Tongue (tissue), 2 donors: ENCODE data around the gene STAT3. TPM values are rescaled to one million over a fixed set of nuclear protein-coding genes. Genes with fewer than 3 reads are reported as not detected.
"Not testable (repeated sequence)": the region's sequence is repeated elsewhere in the genome, so short reads cannot be mapped to it uniquely, and the experiment has no call there.

Experiments used
- DNase-seq: peaks from one replicate; pipeline ENCODE4 v3.0.0-alpha.2; 2015
- total RNA-seq: library from RNA; depleted of rRNA; stranded (reverse); fragments of >200 nt; gene quantifications from one replicate; pipeline ENCODE4 v1.2.3, GENCODE V29; 2014

STAT3 gene
- total RNA-seq, 1 donor from 2014 or later: 158 TPM

DNA sequence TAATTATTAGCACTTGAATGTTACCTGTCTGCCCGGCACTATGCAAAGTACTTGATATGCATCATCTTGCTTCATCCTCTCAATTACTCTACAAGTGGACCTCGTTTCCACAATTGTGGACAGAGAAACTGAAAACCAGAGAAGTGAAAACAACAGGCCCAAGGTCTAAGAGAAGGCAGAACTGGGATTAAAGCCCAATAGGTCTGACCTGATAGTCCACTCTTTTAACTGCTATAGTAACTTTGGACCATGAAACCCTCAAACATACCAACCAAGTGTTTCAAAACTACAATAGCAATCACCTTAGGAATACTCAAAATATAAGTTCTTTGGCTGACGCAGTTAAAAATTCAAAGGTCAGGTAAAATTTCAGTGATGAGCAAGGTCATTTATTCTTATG, 7.3 kb downstream of the STAT3 start:
- DNase-seq: no peak

DNA sequence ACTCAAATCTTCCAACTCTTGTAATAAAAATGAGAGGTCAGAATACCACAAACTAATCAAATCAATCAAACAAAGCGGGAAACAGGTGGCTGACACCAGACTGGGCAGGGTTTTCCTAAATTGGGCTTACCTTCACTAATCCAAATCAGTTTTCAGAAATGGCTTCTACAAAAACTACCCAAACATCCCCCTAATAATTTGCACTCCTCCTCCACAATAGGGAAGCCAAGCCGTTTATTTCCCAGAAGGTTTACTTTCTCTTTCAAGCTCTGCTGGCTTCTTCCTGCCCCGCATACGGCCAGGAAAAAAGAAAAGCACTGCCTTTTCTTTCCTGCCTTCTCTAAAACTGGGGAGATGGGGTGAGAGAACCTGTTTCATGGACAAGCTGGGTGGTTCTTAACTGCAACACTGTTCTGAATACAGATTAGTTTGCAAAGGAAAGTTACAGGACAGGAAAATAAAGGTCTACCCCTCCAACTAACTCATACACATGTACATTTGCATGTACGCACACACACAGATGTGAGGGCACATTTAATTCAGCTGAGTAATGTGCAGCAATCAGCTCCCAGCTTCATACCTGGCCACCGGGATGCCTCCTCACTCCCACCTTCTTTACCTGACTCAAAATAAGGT, 9.2 kb downstream of the STAT3 start:
- DNase-seq: peak; percentile 48

GRCh38 chr17:42378359-42378958, 9.8 kb downstream of the STAT3 start:
- DNase-seq: no peak

DNA sequence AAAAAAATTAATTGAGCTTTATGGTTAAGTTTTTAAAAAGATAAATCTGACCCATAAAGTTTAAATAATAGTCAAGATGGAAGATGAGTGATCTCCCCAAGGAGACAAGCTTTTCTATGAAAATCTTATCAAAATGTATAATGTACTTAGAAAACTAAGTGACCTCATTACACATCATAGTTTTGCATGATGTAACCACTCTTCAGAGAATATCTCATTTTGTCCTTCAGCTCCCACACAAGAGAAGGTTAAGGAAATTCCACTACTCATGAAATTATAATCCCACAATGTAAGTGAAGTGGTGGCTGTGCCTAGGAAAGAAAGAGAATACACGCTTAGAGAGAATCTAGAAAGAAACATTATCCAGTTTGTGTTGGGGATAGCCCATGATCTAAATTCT, 14.3 kb downstream of the STAT3 start:
- no peak for DNase-seq

GRCh38 chr17:42372142-42372541, 16.1 kb downstream of the STAT3 start:
- DNase-seq: no peak

DNA sequence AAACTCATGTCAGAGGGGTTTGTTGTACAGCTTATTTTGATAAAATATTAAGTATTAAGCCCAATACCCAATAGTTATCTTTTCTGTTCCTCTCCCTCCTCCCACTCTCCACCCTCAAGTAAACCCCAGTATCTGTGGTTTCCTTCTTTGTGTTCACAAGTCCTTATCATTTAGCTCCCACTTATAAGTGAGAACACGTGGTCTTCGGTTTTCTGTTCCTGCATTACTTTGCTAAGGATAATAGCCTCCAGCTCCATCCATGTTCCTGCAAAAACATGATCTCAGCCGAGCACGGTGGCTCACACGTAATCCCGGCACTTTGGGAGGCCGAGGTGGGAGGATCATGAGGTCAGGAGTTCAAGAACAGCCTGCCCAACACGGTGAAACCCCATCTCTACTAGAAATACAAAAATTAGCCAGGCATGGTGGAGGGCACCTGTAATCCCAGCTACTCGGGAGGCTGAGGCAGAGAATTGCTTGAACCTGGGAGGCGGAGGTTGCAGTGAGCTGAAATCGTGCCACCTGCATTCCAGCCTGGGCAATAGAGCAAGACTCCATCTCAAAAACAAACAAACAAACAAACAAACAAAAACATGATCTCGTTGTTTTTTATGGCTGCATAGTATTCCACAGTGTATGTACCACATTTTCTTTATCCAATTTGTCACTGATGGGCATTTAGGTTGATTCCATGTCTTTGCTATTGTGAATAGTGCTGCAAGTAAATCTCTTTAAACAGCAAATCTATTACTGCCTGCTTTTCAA, 19.3 kb downstream of the STAT3 start:
- not testable (repeated sequence) for DNase-seq

DNA sequence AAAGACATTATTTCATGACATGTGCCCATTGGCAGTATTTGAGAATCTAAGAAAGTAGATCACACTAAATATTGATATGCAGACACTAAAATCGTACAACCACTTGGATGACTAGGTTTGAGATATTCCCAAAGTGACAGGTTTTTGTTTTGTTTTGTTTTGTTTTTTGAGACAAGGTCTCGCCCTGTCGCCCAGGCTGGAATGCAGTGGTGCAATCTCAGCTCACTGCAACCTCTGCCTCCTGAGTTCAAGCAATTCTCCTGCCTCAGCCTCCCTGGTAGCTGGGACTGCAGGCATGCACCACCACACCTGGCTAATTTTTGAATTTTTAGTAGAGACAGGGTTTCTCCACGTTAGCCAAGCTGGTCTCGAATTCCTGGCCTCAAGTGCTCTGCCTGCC, 19.9 kb downstream of the STAT3 start:
- DNase-seq: not testable (repeated sequence)

GRCh38 chr17:42366176-42367023, 21.8 kb downstream of the STAT3 start:
- DNase-seq: not testable (repeated sequence)

- DNase-seq: no peak
Observed at GRCh38 chr17:42365136-42365535, 23.1 kb downstream of the STAT3 start.

DNA sequence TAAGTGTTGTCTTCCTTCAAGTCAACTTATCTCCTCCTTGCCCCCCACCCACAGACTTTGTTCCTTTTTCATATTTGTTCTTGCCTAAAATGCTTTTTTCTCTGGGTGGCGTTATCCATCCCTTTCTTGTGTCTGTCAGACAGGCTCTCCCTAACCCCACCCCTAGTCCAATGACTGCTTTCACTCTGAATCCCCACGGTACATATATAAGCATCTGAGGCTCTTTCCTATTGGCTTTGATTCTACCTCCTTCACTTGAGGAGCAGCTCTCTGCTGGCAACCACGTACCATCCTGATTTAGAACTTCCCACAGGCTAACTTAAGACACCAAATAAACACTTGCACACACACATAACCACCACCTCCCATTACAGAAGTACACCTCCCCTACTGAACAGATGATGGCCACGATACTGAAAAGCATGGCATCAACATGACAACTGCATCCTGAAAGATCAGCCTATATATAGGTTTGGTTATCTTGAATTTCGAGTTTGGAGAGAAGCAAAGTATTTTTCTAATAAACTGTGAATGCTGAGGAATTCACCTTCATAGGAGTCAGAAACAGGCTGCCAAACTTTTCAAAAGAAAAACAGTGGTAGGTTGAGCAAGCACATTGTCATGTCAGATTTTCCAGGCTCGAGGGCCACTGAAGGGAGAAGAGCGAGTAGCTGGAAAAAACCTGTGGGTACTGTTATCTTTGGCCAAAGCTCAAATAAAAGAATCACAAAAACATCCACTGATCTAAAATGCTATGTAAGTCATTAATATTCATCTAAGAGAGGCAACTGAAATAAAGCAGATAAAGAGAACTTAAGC, 24.3 kb downstream of the STAT3 start:
- no peak for DNase-seq

- DNase-seq: no peak
Observed at GRCh38 chr17:42363231-42363630, 25.0 kb downstream of the STAT3 start.

GRCh38 chr17:42362245-42362961, 25.8 kb downstream of the STAT3 start:
- peak; percentile 61 for DNase-seq

DNA sequence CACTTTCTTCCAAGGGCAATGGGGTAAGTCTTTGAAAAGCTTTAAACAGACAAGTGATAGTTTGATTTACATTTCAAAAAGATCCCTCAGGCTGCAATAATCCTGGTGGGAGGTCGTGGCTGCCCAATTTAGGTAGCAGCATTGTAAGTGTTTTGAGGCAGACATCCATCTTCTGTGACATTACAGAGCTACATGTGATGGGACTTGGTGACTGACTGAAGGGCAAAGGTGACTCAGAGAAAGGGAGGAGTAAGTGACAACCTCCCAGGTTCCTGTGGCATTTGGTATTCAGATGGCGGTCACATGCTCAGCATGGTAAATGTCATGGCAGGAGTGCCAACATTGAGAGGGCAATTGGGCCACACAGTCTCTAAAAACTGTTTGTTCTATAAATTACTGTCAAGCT, 26.5 kb downstream of the STAT3 start:
- DNase-seq: no peak

GRCh38 chr17:42360388-42360787, 27.9 kb downstream of the STAT3 start:
- DNase-seq: not testable (repeated sequence)

GRCh38 chr17:42359133-42359532, 29.1 kb downstream of the STAT3 start:
- DNase-seq: no peak

DNA sequence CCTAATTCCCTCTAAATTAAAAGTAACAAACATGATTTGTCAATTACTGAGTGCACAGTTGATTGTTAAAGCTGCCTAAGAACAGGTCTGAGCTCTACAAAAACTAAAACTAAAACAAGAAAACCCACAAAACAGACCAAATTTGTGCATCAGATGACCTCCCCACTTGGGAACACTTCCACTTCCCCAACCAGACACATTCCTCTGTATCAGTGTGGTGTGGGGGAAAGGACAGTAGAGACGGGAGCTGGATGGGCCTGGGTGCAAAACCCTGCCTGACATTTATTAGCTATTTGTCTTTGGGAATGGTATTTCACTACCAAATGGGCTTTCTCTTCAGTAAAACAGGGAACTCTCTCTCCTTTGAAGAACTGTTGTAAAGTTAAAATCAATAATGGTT, 29.8 kb downstream of the STAT3 start:
- DNase-seq: no peak

- no peak for DNase-seq
Observed at GRCh38 chr17:42354956-42355843, 33.0 kb downstream of the STAT3 start.

- DNase-seq: no peak
Observed at GRCh38 chr17:42348104-42348503, 40.1 kb downstream of the STAT3 start.

DNA sequence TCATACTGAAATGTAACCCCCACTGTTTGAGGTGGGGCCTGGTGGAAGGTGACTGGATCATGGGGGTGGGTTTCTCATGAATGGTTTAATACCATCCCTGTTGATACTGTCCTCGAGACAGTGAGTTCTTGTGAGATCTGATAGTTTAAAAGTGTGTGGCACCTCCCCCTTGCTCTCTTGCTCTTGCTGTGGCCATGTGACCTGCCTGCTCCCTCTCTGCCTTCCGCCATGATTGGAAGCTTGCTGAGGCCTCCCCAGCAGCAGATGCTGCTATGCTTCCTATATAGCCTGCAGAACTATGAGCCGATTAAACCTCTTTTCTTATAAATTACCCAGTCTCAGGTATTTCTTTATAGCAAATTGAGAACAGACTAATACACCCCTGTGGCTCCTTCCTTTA, 40.6 kb downstream of the STAT3 start:
- DNase-seq: no peak

DNA sequence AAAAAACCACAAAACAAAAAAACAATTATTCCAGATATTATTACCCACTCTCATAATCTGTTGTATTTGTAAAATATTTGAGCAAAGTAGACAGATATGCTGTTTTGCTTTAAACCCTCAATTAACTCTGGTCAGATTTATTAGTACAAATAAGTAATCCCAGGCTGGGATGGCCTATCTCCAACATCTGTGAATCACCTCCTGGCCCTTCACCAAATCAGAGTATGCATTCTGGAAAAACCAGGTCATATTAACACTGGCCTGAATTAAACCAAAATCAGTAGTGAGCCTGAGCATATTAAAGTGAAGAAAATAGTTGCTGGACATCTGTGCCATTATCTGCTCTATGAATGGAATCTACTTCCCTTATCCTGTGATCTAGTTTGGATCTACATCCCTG, 41.0 kb downstream of the STAT3 start:
- DNase-seq: peak; percentile 30
